ENCODE results near the gene QRICH2. TPM values are rescaled to one million over a fixed set of nuclear protein-coding genes. Genes with fewer than 3 reads are reported as not detected.

Gene QRICH2
- total and polyA plus RNA-seq, 9 of the 15 experiments (the other 6 are each of a cell fraction or from before 2014, with no cell fraction given), result 0.03 to 1.6 (median 0.81) TPM

DNA sequence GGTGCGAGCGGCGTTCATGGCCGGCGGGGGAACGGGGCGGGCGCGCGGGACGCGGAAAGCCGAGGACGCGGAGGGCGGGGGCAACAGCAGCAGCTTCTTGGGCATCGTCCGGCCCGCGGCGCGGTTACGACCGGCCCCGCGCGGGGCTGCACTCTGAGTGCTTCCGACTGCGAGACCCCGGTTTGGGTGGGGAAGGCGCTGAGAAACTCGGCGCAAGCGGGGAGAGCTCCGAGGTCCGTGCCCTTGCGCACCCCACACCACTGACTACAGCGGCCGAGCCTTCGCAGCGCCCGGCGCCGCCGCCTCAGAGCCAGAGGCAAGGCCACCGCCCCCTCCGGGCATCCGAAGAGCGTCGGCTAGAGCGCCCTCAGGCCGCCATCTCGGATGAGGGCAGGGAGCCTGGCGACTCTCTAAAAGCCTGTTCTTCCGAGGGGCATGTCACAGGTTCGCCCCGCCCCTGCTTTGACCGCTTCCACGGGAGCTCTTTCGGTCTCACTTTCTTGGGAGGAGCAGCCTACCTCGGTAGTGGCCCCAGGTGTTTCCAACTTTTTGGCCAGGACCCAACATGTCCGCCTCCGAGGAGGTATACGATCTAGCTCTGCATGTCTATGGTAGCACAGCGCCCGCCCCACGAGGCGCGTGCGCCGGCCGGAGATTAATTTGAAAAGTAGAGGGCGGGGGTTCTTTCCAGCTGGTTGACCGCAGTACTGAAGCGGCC is 45.7 kb upstream of the QRICH2 start, which contains the start of gene PRPSAP1 (continued):
- TF ChIP-seq, protein P1, sequence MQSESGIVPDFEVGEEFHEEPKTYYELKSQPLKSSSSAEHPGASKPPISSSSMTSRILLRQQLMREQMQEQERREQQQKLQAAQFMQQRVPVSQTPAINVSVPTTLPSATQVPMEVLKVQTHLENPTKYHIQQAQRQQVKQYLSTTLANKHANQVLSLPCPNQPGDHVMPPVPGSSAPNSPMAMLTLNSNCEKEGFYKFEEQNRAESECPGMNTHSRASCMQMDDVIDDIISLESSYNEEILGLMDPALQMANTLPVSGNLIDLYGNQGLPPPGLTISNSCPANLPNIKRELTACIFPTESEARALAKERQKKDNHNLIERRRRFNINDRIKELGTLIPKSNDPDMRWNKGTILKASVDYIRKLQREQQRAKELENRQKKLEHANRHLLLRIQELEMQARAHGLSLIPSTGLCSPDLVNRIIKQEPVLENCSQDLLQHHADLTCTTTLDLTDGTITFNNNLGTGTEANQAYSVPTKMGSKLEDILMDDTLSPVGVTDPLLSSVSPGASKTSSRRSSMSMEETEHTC (IDR thresholded peaks at IDR 0.05), result no peak
- peak; percentile 67; the same call in 1 of the 2 replicates for TF ChIP-seq SOX6 (IDR thresholded peaks at IDR 0.05)
- TF ChIP-seq, protein P2, sequence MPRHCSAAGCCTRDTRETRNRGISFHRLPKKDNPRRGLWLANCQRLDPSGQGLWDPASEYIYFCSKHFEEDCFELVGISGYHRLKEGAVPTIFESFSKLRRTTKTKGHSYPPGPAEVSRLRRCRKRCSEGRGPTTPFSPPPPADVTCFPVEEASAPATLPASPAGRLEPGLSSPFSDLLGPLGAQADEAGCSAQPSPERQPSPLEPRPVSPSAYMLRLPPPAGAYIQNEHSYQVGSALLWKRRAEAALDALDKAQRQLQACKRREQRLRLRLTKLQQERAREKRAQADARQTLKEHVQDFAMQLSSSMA (CRISPR knock-in tag; IDR thresholded peaks at IDR 0.05), result no peak
- no peak for TF ChIP-seq CBFA2T3 (IDR thresholded peaks at IDR 0.05)
- TF ChIP-seq, protein P3, sequence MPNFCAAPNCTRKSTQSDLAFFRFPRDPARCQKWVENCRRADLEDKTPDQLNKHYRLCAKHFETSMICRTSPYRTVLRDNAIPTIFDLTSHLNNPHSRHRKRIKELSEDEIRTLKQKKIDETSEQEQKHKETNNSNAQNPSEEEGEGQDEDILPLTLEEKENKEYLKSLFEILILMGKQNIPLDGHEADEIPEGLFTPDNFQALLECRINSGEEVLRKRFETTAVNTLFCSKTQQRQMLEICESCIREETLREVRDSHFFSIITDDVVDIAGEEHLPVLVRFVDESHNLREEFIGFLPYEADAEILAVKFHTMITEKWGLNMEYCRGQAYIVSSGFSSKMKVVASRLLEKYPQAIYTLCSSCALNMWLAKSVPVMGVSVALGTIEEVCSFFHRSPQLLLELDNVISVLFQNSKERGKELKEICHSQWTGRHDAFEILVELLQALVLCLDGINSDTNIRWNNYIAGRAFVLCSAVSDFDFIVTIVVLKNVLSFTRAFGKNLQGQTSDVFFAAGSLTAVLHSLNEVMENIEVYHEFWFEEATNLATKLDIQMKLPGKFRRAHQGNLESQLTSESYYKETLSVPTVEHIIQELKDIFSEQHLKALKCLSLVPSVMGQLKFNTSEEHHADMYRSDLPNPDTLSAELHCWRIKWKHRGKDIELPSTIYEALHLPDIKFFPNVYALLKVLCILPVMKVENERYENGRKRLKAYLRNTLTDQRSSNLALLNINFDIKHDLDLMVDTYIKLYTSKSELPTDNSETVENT (CRISPR knock-in tag; IDR thresholded peaks at IDR 0.05), result peak; percentile 100
- peak; percentile 25 for TF ChIP-seq BRD9 (IDR thresholded peaks at IDR 0.05; ENCODE audit: low read depth, partially characterized antibody)
- TF ChIP-seq, protein P4, sequence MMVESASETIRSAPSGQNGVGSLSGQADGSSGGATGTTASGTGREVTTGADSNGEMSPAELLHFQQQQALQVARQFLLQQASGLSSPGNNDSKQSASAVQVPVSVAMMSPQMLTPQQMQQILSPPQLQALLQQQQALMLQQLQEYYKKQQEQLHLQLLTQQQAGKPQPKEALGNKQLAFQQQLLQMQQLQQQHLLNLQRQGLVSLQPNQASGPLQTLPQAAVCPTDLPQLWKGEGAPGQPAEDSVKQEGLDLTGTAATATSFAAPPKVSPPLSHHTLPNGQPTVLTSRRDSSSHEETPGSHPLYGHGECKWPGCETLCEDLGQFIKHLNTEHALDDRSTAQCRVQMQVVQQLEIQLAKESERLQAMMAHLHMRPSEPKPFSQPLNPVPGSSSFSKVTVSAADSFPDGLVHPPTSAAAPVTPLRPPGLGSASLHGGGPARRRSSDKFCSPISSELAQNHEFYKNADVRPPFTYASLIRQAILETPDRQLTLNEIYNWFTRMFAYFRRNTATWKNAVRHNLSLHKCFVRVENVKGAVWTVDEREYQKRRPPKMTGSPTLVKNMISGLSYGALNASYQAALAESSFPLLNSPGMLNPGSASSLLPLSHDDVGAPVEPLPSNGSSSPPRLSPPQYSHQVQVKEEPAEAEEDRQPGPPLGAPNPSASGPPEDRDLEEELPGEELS (CRISPR knock-in tag; IDR thresholded peaks at IDR 0.05; ENCODE audit: borderline replicate concordance), result peak; percentile 48; the same call in 1 of the 2 replicates
- no peak for TF ChIP-seq RNF2 (IDR thresholded peaks at IDR 0.05)
- no peak for TF ChIP-seq ZNF445 (CRISPR knock-in tag; IDR thresholded peaks at IDR 0.05; ENCODE audit: low read depth)
- TF ChIP-seq ZSCAN29 (IDR thresholded peaks at IDR 0.05), result no peak
- no peak for TF ChIP-seq SRSF7 (optimal IDR thresholded peaks at IDR 0.05; ENCODE audit: low read depth, low read length)
- TF ChIP-seq, protein P5, sequence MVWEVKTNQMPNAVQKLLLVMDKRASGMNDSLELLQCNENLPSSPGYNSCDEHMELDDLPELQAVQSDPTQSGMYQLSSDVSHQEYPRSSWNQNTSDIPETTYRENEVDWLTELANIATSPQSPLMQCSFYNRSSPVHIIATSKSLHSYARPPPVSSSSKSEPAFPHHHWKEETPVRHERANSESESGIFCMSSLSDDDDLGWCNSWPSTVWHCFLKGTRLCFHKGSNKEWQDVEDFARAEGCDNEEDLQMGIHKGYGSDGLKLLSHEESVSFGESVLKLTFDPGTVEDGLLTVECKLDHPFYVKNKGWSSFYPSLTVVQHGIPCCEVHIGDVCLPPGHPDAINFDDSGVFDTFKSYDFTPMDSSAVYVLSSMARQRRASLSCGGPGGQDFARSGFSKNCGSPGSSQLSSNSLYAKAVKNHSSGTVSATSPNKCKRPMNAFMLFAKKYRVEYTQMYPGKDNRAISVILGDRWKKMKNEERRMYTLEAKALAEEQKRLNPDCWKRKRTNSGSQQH (CRISPR knock-in tag; IDR thresholded peaks at IDR 0.05), result no peak
- no peak for TF ChIP-seq HDGF (IDR thresholded peaks at IDR 0.05)
- no peak for TF ChIP-seq ZNF311 (CRISPR knock-in tag; IDR thresholded peaks at IDR 0.05)
- peak; percentile 85 for TF ChIP-seq MYBL2 (IDR thresholded peaks at IDR 0.05; ENCODE audit: low read depth)
- no peak for TF ChIP-seq MYBL2 (CRISPR knock-in tag; IDR thresholded peaks at IDR 0.05; ENCODE audit: borderline replicate concordance)
- TF ChIP-seq, protein P6, sequence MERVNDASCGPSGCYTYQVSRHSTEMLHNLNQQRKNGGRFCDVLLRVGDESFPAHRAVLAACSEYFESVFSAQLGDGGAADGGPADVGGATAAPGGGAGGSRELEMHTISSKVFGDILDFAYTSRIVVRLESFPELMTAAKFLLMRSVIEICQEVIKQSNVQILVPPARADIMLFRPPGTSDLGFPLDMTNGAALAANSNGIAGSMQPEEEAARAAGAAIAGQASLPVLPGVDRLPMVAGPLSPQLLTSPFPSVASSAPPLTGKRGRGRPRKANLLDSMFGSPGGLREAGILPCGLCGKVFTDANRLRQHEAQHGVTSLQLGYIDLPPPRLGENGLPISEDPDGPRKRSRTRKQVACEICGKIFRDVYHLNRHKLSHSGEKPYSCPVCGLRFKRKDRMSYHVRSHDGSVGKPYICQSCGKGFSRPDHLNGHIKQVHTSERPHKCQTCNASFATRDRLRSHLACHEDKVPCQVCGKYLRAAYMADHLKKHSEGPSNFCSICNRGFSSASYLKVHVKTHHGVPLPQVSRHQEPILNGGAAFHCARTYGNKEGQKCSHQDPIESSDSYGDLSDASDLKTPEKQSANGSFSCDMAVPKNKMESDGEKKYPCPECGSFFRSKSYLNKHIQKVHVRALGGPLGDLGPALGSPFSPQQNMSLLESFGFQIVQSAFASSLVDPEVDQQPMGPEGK (CRISPR knock-in tag; IDR thresholded peaks at IDR 0.05; ENCODE audit: borderline replicate concordance), result no peak
- TF ChIP-seq GATAD2A (IDR thresholded peaks at IDR 0.05), result no peak
- TF ChIP-seq ZNF778 (CRISPR knock-in tag; IDR thresholded peaks at IDR 0.05), result no peak

Data from K562 (cell line).